Vagina (tissue), 2 donors: Measurements from ENCODE around the gene PRKCE.

Source experiments
- POLR2AphosphoS5 ChIP-seq, 2 donors: sonication (generic); formaldehyde crosslinking; IDR thresholded peaks; one replicate each; pipeline ENCODE4 v1.9.0; 2017; ENCODE audit warnings: antibody characterized with exemption in 2 of 2, mild to moderate bottlenecking in 2 of 2, low read depth in 1 of 2; ENCODE audit not compliant: insufficient read depth in 1 of 2
- TF ChIP-seq, protein P1 (sequence below), 3 experiments: fragments of 450-650 bp in 2 of 3; fragments of 200-600 bp in 1 of 3; sonication (generic) in 1 of 3; IDR thresholded peaks; one replicate each; pipeline ENCODE4 v1.5.1; 2017 to 2019; ENCODE audit warnings: antibody characterized with exemption in 3 of 3, mild to moderate bottlenecking in 2 of 3, moderate library complexity in 2 of 3

- TF ChIP-seq, protein P1, sequence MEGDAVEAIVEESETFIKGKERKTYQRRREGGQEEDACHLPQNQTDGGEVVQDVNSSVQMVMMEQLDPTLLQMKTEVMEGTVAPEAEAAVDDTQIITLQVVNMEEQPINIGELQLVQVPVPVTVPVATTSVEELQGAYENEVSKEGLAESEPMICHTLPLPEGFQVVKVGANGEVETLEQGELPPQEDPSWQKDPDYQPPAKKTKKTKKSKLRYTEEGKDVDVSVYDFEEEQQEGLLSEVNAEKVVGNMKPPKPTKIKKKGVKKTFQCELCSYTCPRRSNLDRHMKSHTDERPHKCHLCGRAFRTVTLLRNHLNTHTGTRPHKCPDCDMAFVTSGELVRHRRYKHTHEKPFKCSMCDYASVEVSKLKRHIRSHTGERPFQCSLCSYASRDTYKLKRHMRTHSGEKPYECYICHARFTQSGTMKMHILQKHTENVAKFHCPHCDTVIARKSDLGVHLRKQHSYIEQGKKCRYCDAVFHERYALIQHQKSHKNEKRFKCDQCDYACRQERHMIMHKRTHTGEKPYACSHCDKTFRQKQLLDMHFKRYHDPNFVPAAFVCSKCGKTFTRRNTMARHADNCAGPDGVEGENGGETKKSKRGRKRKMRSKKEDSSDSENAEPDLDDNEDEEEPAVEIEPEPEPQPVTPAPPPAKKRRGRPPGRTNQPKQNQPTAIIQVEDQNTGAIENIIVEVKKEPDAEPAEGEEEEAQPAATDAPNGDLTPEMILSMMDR (IDR thresholded peaks at IDR 0.05): no peak
- no peak for TF ChIP-seq POLR2AphosphoS5 (IDR thresholded peaks at IDR 0.05; ENCODE audit: insufficient read depth in 1 of 2, low read depth in 1 of 2)
Observed at GRCh38 chr2:45674035-45674816, 22.8 kb downstream of the PRKCE start.
